Measurements from ENCODE around the gene ARRDC2.

DNA sequence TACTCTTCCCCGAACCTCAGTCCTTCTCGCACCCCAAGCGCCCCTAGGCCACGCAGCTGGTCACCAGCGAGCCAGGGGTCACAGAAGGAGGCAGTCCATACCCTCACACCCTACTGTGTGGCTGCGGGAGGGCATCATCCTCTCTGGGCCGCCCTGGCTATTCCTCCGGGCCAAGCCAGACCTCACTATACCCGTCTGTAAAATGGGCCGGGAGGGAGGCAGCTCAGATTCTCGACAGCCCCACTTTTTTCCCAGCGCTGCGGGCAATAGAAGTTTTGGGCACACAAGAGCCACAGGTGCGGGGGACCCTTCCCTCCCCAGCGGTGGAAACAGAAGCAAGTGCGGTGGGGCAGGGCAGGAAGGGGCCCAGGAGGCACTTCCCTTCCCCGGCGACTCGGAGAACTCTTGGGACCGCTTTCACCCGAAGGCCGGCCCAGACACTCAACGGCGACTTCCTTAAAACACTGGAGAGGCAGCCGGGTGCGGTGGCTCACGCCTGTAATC is 5.6 kb upstream of the ARRDC2 start:
- TF ChIP-seq CTCF (IDR thresholded peaks at IDR 0.05) (no peak), POLR2A (IDR thresholded peaks at IDR 0.05) (no peak)

Data from adrenal gland (tissue), 5 donors.